ENCODE measurements around the gene KIF2A.

Gene KIF2A

DNA sequence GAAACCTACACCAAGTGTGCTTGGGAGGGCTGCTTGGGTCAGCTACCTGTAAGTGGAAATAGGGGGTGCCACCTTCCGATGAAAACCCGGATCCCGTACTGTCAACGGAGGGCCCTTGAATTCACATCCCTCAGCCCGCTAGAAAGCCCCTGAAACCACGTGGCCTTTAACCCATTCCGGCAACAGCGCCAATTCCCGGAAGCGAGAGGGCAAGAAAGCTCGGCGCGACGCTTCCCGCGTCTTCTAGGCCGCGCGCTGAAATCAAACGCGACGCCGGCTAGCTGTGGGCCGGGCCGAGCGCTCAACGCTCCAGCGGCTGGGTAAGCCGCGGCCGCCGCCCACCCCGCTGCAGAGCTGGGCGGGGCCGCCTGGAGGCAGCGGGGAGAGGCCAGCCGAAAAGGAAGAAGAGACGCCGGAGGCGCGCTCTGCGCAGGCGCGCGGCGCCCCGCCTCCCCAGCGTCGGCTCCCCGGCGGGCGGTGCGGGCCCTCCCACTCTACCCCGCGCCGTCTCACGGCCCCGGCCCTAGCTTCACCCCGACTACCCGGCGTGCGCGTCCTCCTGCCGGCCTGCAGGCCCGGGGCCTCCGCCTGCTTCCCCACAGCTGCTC is at the start of gene KIF2A:
Gene KIF2A (plus strand): TSS at position 492 of the 608 bp plus-strand sequence. CDS start 267 bp downstream, outside the sequence.
- TF ChIP-seq, protein P1, sequence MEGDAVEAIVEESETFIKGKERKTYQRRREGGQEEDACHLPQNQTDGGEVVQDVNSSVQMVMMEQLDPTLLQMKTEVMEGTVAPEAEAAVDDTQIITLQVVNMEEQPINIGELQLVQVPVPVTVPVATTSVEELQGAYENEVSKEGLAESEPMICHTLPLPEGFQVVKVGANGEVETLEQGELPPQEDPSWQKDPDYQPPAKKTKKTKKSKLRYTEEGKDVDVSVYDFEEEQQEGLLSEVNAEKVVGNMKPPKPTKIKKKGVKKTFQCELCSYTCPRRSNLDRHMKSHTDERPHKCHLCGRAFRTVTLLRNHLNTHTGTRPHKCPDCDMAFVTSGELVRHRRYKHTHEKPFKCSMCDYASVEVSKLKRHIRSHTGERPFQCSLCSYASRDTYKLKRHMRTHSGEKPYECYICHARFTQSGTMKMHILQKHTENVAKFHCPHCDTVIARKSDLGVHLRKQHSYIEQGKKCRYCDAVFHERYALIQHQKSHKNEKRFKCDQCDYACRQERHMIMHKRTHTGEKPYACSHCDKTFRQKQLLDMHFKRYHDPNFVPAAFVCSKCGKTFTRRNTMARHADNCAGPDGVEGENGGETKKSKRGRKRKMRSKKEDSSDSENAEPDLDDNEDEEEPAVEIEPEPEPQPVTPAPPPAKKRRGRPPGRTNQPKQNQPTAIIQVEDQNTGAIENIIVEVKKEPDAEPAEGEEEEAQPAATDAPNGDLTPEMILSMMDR (IDR thresholded peaks at IDR 0.05): no peak

DNA sequence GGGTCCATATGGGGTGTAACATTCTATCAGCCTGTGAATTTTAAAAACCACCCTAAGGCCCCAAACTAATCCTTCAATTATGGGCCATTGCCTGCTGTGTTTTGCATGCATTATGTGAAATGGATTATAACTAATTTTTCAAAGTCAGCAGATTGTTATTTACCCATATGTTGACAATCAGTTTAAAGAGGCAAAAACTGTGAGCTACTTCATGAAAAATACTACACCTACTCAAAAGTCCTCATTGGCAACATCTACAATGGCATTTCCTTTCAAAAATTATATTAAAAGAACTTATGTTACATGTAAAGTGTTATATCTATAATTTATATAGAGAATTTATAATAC is 49.0 kb upstream of the KIF2A start:
- TF ChIP-seq, protein P1 (IDR thresholded peaks at IDR 0.05): no peak

DNA sequence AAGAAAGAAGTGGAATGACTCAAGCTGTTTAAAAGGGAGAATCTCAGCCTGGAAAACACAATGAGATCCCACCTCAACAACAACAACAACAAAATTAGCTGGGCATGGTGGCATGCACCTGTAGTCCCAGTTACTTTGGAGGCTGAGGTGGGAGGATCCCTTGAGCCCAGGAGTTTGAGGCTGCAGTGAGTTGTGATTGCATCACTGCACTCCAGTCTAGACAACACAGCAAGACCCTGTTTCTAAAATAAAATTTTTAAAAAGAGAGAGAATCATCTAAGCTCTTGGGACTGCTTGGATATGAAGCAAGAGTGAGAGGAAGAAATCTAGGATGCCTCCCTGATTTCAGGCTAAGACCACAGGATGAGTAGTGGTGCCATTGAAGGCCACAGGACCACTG is 47.4 kb upstream of the KIF2A start:
- TF ChIP-seq, protein P1 (IDR thresholded peaks at IDR 0.05): no peak

DNA sequence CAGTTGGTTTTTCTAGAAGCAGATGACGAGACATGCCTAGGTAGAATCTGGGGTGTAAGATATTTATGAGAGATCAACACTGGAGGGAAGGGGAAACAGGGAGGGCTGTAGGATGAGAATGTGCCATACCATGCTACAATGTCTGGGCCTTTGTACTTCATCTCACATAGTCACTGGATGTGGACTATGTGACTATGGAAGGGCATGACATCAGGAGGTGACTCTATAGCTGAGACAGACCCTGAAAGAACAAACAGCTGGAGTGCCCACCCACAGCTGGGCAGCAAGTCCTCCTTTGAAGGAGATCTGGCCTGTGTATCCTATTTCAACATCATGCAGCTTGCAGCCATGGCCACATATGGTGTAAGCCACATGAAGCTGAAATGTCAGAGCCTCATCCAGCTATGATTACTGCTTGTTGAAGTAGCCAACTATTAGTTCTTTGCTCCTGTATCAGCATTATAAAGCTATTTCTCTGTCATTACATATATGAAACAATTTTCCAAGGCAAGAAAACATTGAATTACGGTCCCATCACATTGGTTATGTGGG is 46.2 kb upstream of the KIF2A start:
- TF ChIP-seq, protein P1 (IDR thresholded peaks at IDR 0.05): no peak

DNA sequence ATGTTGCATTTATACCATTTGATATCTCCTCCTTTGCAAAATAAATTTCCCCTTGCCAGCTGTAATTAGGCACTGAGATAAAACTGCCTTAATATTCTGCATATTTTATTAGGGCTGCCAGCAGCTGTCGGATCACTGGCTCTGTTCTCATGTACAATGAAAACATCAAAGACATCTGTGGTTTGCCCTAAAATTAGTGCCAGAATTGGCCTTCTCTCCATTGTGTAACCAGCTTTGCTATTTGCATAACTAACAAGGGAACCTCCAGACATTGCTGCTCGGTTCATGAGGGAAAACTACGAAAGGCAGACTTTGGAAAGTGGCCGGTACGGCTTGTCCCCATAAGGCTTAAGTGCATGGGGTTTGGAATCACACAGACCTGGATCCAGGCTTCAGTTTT is 45.5 kb upstream of the KIF2A start:
- TF ChIP-seq, protein P1 (IDR thresholded peaks at IDR 0.05): no peak

DNA sequence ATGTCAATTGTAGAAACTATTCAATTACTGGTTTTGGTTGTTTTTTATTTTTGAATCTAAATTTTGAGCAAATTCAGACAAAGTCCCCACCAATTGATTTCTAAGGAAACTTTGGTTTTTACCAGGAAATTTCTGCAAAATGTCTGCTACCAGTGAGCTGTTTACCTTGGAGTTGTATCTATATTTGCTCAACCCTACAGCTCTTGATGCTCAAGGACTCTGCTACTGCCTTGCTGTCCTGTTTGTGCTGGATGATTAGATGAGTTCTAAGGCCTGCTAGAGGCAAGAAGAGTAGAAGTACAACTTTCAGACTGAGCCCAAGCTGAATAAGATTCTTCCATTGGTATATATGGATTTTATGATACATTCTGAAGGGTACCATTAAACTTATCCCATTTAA is 42.6 kb upstream of the KIF2A start:
- TF ChIP-seq, protein P1 (IDR thresholded peaks at IDR 0.05): no peak

DNA sequence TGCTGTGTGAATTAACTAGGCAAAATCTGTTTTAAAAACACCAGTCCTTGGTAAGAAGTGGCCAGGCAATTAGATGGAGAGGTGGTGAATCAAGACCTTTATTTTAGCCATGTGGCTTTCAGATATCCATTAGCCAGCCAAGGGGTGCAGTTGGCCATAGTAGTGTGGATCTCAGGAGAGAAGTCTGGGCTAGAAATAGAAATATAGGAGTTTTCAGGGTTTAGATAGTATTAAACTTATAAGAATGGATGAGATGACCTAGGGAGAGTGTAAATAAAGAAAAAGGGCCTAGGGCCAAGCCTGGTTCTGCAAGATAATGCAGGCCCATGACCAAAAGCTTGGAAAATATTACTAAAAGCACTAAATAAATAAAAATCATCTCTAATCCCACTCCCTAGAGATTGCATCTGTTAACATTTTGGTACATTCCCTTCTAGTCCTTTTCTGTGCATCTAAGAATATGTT is 40.3 kb upstream of the KIF2A start:
- TF ChIP-seq, protein P1 (IDR thresholded peaks at IDR 0.05): no peak
